CD14-positive monocyte (primary cell): ENCODE measurements around the gene COMP. TPM values are rescaled to one million over a fixed set of nuclear protein-coding genes. Genes with fewer than 3 reads are reported as not detected.

Experiments
- DNase-seq, 3 donors: peaks; one replicate each; pipeline ENCODE4 v3.0.0-alpha.2; 2011 to 2022
- H2AFZ ChIP-seq: 2 replicates; pipeline ENCODE4 v1.6.0; 2012; ENCODE audit warnings: mild to moderate bottlenecking, low read depth, low read length, inconsistent platforms; ENCODE audit not compliant: insufficient read depth, poor library complexity, severe bottlenecking
- H3K27ac ChIP-seq, 2 donors: 1 replicate in 1 of 2; 2 replicates in 1 of 2; pipeline ENCODE4 v1.5.1; 2012 to 2013; ENCODE audit warnings: low read length in 2 of 2, control low read depth in 1 of 2, inconsistent platforms in 1 of 2, low read depth in 1 of 2, mild to moderate bottlenecking in 1 of 2
- H3K27me3 ChIP-seq, 2 donors: one replicate each; pipeline versions ENCODE4 v1.6.0 to v1.6.1; 2011 to 2013; ENCODE audit warnings: low read length in 2 of 2; ENCODE audit not compliant: control insufficient read depth in 2 of 2, insufficient read depth in 2 of 2
- H3K36me3 ChIP-seq, 2 donors: replicated peaks in 1 of 2; 1 replicate in 1 of 2; 2 replicates in 1 of 2; pipeline versions ENCODE4 v1.5.1 to v1.6.1; 2012 to 2013; ENCODE audit warnings: low read length in 2 of 2, control low read depth in 1 of 2, inconsistent platforms in 1 of 2, mild to moderate bottlenecking in 1 of 2; ENCODE audit not compliant: insufficient read depth in 2 of 2, control insufficient read depth in 1 of 2
- H3K4me1 ChIP-seq, 2 donors: 1 replicate in 1 of 2; 2 replicates in 1 of 2; pipeline versions ENCODE4 v1.5.1 to v1.6.1; 2012 to 2013; ENCODE audit warnings: low read length in 2 of 2, control low read depth in 1 of 2, inconsistent platforms in 1 of 2, mild to moderate bottlenecking in 1 of 2, moderate library complexity in 1 of 2; ENCODE audit not compliant: insufficient read depth in 2 of 2, control insufficient read depth in 1 of 2
- H3K4me2 ChIP-seq: replicated peaks from 2 replicates; pipeline ENCODE3; 2012; ENCODE audit warnings: low read length, moderate library complexity, mild to moderate bottlenecking; ENCODE audit not compliant: poor library complexity, severe bottlenecking; ENCODE audit errors: extremely low read depth
- H3K4me3 ChIP-seq, 3 experiments: fragments of 200-600 bp in 1 of 3; sonication (generic) in 1 of 3; replicated peaks in 1 of 3; 1 replicate in 2 of 3; 2 replicates in 1 of 3; pipeline ENCODE4 v1.5.1; 2011 to 2013; ENCODE audit warnings: low read length in 3 of 3, mild to moderate bottlenecking in 3 of 3, control low read depth in 2 of 3, low read depth in 2 of 3, inconsistent platforms in 1 of 3, moderate library complexity in 1 of 3
- H3K79me2 ChIP-seq: 2 replicates; pipeline ENCODE4 v1.6.0; 2012; ENCODE audit warnings: mild to moderate bottlenecking, control low read depth, inconsistent platforms, low read length, moderate library complexity; ENCODE audit not compliant: insufficient read depth
- H3K9ac ChIP-seq: 2 replicates; pipeline ENCODE4 v1.6.0; 2017; ENCODE audit warnings: low read length, mild to moderate bottlenecking; ENCODE audit not compliant: insufficient read depth, poor library complexity, severe bottlenecking
- H3K9me3 ChIP-seq, 2 donors: replicated peaks in 1 of 2; 1 replicate in 1 of 2; 2 replicates in 1 of 2; pipeline versions ENCODE4 v1.5.1 to v1.6.1; 2012 to 2013; ENCODE audit warnings: low read length in 2 of 2, control low read depth in 1 of 2; ENCODE audit not compliant: control insufficient read depth in 1 of 2, insufficient read depth in 1 of 2
- H4K20me1 ChIP-seq: 2 replicates; pipeline ENCODE4 v1.6.0; 2012; ENCODE audit warnings: mild to moderate bottlenecking, low read length, control low read depth, moderate library complexity; ENCODE audit not compliant: insufficient read depth
- H3K27ac Mint-ChIP-seq, 7 donors: one replicate each; pipeline ENCODE4 v1.8.0; 2020; ENCODE audit warnings: mild to moderate bottlenecking in 7 of 7, mixed read lengths in 7 of 7, moderate library complexity in 6 of 7, inconsistent platforms in 2 of 7
- H3K27me3 Mint-ChIP-seq, 3 donors: one replicate each; pipeline ENCODE4 v1.8.0; 2021 to 2022; ENCODE audit warnings: low read depth in 3 of 3, mild to moderate bottlenecking in 3 of 3, mixed read lengths in 3 of 3, moderate library complexity in 3 of 3, inconsistent platforms in 1 of 3
- H3K36me3 Mint-ChIP-seq, 2 donors: one replicate each; pipeline ENCODE4 v1.8.0; 2020; ENCODE audit warnings: mixed read lengths in 2 of 2, inconsistent platforms in 1 of 2, mild to moderate bottlenecking in 1 of 2
- H3K4me1 Mint-ChIP-seq: one replicate; pipeline ENCODE4 v1.8.0; 2020; ENCODE audit warnings: mild to moderate bottlenecking, mixed read lengths
- H3K4me3 Mint-ChIP-seq, 2 donors: one replicate each; pipeline ENCODE4 v1.8.0; 2020; ENCODE audit warnings: mild to moderate bottlenecking in 2 of 2, mixed read lengths in 2 of 2, moderate library complexity in 1 of 2
- H3K9me3 Mint-ChIP-seq, 7 donors: one replicate each; pipeline ENCODE4 v1.8.0; 2020 to 2022; ENCODE audit warnings: mixed read lengths in 7 of 7, mild to moderate bottlenecking in 6 of 7, moderate library complexity in 6 of 7, inconsistent platforms in 2 of 7
- CTCF ChIP-seq: fragments of 200-600 bp; IDR thresholded peaks from one replicate; pipeline ENCODE4 v1.8.0; 2022; ENCODE audit warnings: antibody characterized with exemption, mild to moderate bottlenecking
- WGBS: methylation state at CpG from one replicate; pipeline ENCODE4 v1.1.5; 2013; ENCODE audit warnings: missing lambda C conversion rate; ENCODE audit not compliant: insufficient coverage; 5-methylcytosine and 5-hydroxymethylcytosine counted together
- intact Hi-C, 2 donors: fragments of 100-400 bp; cut with micrococcal nuclease; formaldehyde crosslinking; loops; one replicate each; pipeline versions ENCODE4 v1.15.0 to v1.15.1; 2023
- polyA plus RNA-seq, 3 donors: library from polyadenylated mRNA; depleted of rRNA in 1 of 3; unstranded in 2 of 3; stranded (reverse) in 1 of 3; fragments of 300-500 nt in 2 of 3; fragments of >200 nt in 1 of 3; fragmentation: Illumina TruSeq in 2 of 3; gene quantifications; 1 replicate in 2 of 3; 2 replicates in 1 of 3; pipeline ENCODE4 v1.2.3, GENCODE V29; 2012 to 2021

The COMP gene
- polyA plus RNA-seq, 3 donors, result not detected

GRCh38 chr19:18778826-18779495, 12.1 kb downstream of the COMP start:
- Histone ChIP-seq H3K27ac (no peak overlapping the region), H3K9ac (no peak overlapping the region), H4K20me1 (peaks cover 5% of the 10 kb centered on the region), H3K36me3 (no peaks in the 10 kb centered on the region), H2AFZ (no peak overlapping the region), H3K9me3 (no peaks in the 10 kb centered on the region), H3K27me3 (no peaks in the 10 kb centered on the region), H3K4me2 (no peak overlapping the region), H3K4me3 (no peak overlapping the region), H3K79me2 (no peaks in the 10 kb centered on the region), H3K4me1 (peaks cover 8 to 11% of the 10 kb centered on the region in 2 donors)
- H3K4me3 Mint-ChIP-seq, result no peak overlapping the region
- peaks cover 12 to 25% (median 16%) of the 10 kb centered on the region in 3 donors for H3K27me3 Mint-ChIP-seq
- no peak for TF ChIP-seq CTCF
- no peak for DNase-seq
- no peak overlapping the region for H3K27ac Mint-ChIP-seq
- WGBS, result 97% methylated on average over 6 of the region's 14 CpGs
- peaks cover 0 to 3% (median 0%) of the 10 kb centered on the region in 7 donors for H3K9me3 Mint-ChIP-seq
- intact Hi-C loops, result no loop called here
- peaks cover 0 to 7% of the 10 kb centered on the region in 2 donors for H3K36me3 Mint-ChIP-seq
- H3K4me1 Mint-ChIP-seq, result peaks cover 6% of the 10 kb centered on the region

GRCh38 chr19:18778076-18778389, 13.1 kb downstream of the COMP start:
- no peaks in the 10 kb centered on the region for H3K9me3 ChIP-seq
- Mint-ChIP-seq H3K27ac (no peak overlapping the region), H3K27me3 (peaks cover 12 to 20% (median 15%) of the 10 kb centered on the region in 3 donors), H3K9me3 (peaks cover 0 to 3% (median 0%) of the 10 kb centered on the region in 7 donors), H3K4me3 (no peak overlapping the region), H3K36me3 (peaks cover 0 to 7% of the 10 kb centered on the region in 2 donors), H3K4me1 (peaks cover 6% of the 10 kb centered on the region)
- peaks cover 5% of the 10 kb centered on the region for H4K20me1 ChIP-seq
- H3K4me1 ChIP-seq, result peaks cover 8 to 11% of the 10 kb centered on the region in 2 donors
- no peak overlapping the region for H2AFZ ChIP-seq
- no peak overlapping the region for H3K9ac ChIP-seq
- H3K4me3 ChIP-seq, result no peak overlapping the region
- no peak for DNase-seq
- intact Hi-C loops, result no loop called here
- no peak overlapping the region for H3K4me2 ChIP-seq
- 57% methylated on average over 10 of the region's 11 CpGs for WGBS
- H3K27me3 ChIP-seq, result no peaks in the 10 kb centered on the region
- no peaks in the 10 kb centered on the region for H3K36me3 ChIP-seq
- H3K79me2 ChIP-seq, result no peaks in the 10 kb centered on the region
- H3K27ac ChIP-seq, result no peak overlapping the region
- TF ChIP-seq CTCF, result no peak
